Measurements from ENCODE around the gene DTHD1.

DNA sequence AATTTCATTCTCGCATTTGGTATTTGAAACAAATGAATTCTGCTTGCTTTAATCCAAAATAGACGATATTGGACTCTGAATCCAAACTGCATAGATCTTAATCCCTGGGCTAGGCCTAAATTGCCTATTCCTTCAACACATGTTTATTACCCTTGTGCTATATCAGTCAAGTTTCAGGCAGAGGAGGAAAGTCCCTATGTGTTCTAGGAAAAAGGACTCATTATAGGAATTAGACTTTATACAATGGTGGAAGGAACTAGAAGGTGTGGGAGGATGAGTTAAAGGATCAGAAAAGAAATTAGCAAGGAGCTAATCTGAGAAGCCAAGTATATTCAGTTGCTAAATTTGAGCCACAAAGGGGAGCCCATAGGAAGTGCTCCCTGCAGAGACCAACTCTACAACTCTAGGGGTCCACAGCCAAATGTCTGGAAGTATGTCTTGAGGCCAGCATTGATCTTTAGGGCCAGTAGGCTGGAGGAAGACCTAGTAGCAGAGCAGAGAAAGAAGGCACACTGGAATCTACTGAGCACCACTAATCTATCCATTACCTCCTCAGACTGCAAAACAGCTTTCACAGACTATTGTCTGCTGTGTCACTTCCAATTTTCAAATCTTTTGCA, 17.1 kb upstream of the DTHD1 start:
- no peak for TF ChIP-seq POLR2A (IDR thresholded peaks at IDR 0.05)
- no peak for TF ChIP-seq CTCF (IDR thresholded peaks at IDR 0.05)
